ENCODE results near the gene RAB20.

DNA sequence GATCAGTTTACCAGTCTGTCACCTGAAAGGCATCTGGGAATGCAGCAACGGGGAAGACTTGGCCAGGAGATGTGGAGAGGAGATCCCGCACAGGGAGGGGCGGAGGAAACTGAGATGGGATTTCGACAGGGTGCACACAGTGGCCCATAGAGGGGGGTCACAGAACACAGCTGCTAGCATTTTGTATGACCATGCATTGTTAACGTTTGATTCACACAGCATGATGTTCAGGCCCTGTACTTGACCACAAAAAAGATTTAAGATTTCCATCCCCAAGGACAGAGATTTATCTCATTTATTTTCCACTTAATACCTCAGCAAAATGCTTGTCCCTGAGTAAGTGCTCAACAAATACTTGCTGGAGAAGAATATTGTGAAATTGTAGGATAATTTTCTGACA, 63.2 kb downstream of the RAB20 start:
- TF ChIP-seq RAD21 (IDR thresholded peaks at IDR 0.05; ENCODE audit: low read depth) (no peak), YY1 (IDR thresholded peaks at IDR 0.05; ENCODE audit: low read depth) (no peak), NFIC (IDR thresholded peaks at IDR 0.05) (no peak), ZBTB7A (IDR thresholded peaks at IDR 0.05; ENCODE audit: low read depth) (no peak), EP300 (IDR thresholded peaks at IDR 0.05; ENCODE audit: borderline replicate concordance) (no peak), CREB1 (IDR thresholded peaks at IDR 0.05; ENCODE audit: low read depth) (no peak), CEBPB (IDR thresholded peaks at IDR 0.05) (no peak)
- TF ChIP-seq, protein P1, sequence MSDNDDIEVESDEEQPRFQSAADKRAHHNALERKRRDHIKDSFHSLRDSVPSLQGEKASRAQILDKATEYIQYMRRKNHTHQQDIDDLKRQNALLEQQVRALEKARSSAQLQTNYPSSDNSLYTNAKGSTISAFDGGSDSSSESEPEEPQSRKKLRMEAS (IDR thresholded peaks at IDR 0.05), result no peak
- TF ChIP-seq, protein P2, sequence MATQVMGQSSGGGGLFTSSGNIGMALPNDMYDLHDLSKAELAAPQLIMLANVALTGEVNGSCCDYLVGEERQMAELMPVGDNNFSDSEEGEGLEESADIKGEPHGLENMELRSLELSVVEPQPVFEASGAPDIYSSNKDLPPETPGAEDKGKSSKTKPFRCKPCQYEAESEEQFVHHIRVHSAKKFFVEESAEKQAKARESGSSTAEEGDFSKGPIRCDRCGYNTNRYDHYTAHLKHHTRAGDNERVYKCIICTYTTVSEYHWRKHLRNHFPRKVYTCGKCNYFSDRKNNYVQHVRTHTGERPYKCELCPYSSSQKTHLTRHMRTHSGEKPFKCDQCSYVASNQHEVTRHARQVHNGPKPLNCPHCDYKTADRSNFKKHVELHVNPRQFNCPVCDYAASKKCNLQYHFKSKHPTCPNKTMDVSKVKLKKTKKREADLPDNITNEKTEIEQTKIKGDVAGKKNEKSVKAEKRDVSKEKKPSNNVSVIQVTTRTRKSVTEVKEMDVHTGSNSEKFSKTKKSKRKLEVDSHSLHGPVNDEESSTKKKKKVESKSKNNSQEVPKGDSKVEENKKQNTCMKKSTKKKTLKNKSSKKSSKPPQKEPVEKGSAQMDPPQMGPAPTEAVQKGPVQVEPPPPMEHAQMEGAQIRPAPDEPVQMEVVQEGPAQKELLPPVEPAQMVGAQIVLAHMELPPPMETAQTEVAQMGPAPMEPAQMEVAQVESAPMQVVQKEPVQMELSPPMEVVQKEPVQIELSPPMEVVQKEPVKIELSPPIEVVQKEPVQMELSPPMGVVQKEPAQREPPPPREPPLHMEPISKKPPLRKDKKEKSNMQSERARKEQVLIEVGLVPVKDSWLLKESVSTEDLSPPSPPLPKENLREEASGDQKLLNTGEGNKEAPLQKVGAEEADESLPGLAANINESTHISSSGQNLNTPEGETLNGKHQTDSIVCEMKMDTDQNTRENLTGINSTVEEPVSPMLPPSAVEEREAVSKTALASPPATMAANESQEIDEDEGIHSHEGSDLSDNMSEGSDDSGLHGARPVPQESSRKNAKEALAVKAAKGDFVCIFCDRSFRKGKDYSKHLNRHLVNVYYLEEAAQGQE (IDR thresholded peaks at IDR 0.05; ENCODE audit: low read depth), result no peak

Measured in Ishikawa (cell line).